Activated T-cell treated with anti-CD3 and anti-CD28 coated beads, Interleukin-2, amount 50 U/mL, for 72 hours (primary cell): Measurements from ENCODE around the gene ZPLD1. TPM values are rescaled to one million over a fixed set of nuclear protein-coding genes. Genes with fewer than 3 reads are reported as not detected.

ENCODE experiments used
- ATAC-seq, 2 donors: fragments of 150-1000 bp; cut with Tn5 transposase; replicated peaks in 1 of 2; 2 replicates each; pipeline ENCODE4 v1.10.0; 2021; ENCODE audit warnings: moderate library complexity in 2 of 2, mild to moderate bottlenecking in 1 of 2
- DNase-seq, 2 donors: peaks; one replicate each; pipeline ENCODE4 v3.0.0; 2021 to 2022; ENCODE audit warnings: mixed read lengths in 1 of 2
- H3K27ac Mint-ChIP-seq: one replicate; pipeline ENCODE4 v1.8.0; 2022; ENCODE audit warnings: mild to moderate bottlenecking, moderate library complexity, mixed read lengths
- H3K27me3 Mint-ChIP-seq: one replicate; pipeline ENCODE4 v1.8.0; 2022; ENCODE audit warnings: low read depth, mixed read lengths
- H3K36me3 Mint-ChIP-seq, 2 donors: one replicate each; pipeline ENCODE4 v1.8.0; 2022; ENCODE audit warnings: mixed read lengths in 2 of 2, mild to moderate bottlenecking in 1 of 2; ENCODE audit not compliant: insufficient read depth in 2 of 2
- H3K4me1 Mint-ChIP-seq: one replicate; pipeline ENCODE4 v1.8.0; 2022; ENCODE audit warnings: low read depth, mixed read lengths
- H3K4me3 Mint-ChIP-seq, 2 donors: one replicate each; pipeline ENCODE4 v1.8.0; 2022; ENCODE audit warnings: mild to moderate bottlenecking in 2 of 2, mixed read lengths in 2 of 2, moderate library complexity in 2 of 2
- H3K9me3 Mint-ChIP-seq, 2 donors: one replicate each; pipeline ENCODE4 v1.8.0; 2022; ENCODE audit warnings: mixed read lengths in 2 of 2
- total RNA-seq, 2 donors: library from RNA; stranded (reverse); gene quantifications; one replicate each; pipeline ENCODE4 v1.2.3, GENCODE V29; 2022

ZPLD1 gene
- total RNA-seq, 2 donors from 2014 or later, result 0.17 to 0.32 TPM

- Mint-ChIP-seq H3K27ac (no peak overlapping the region), H3K4me1 (no peaks in the 10 kb centered on the region), H3K4me3 (no peak overlapping the region), H3K9me3 (no peaks in the 10 kb centered on the region), H3K36me3 (no peaks in the 10 kb centered on the region), H3K27me3 (no peaks in the 10 kb centered on the region)
- DNase-seq, result no peak
- ATAC-seq, result no peak
Observed at GRCh38 chr3:102511639-102512038, 76.8 kb downstream of the ZPLD1 start.

GRCh38 chr3:102512734-102513504 is 78.1 kb downstream of the ZPLD1 start:
- Mint-ChIP-seq H3K9me3 (no peaks in the 10 kb centered on the region), H3K27me3 (no peaks in the 10 kb centered on the region), H3K4me1 (no peaks in the 10 kb centered on the region), H3K27ac (no peak overlapping the region), H3K4me3 (no peak overlapping the region), H3K36me3 (no peaks in the 10 kb centered on the region)
- DNase-seq (no peak), ATAC-seq (no peak)

GRCh38 chr3:102514241-102514640 is 79.4 kb downstream of the ZPLD1 start:
- H3K4me1 Mint-ChIP-seq, result no peaks in the 10 kb centered on the region
- no peak overlapping the region for H3K4me3 Mint-ChIP-seq
- ATAC-seq, result no peak
- no peak overlapping the region for H3K27ac Mint-ChIP-seq
- H3K9me3 Mint-ChIP-seq, result no peaks in the 10 kb centered on the region
- peaks cover under 1% of the 10 kb centered on the region for H3K27me3 Mint-ChIP-seq
- no peak for DNase-seq
- no peaks in the 10 kb centered on the region for H3K36me3 Mint-ChIP-seq

GRCh38 chr3:102521246-102521645 is 86.4 kb downstream of the ZPLD1 start:
- Mint-ChIP-seq H3K4me1 (no peaks in the 10 kb centered on the region), H3K9me3 (no peaks in the 10 kb centered on the region), H3K4me3 (no peak overlapping the region), H3K36me3 (no peaks in the 10 kb centered on the region), H3K27me3 (peaks cover 15% of the 10 kb centered on the region), H3K27ac (no peak overlapping the region)
- ATAC-seq, result no peak
- no peak for DNase-seq

GRCh38 chr3:102525624-102526023 is 90.8 kb downstream of the ZPLD1 start:
- no peaks in the 10 kb centered on the region for H3K36me3 Mint-ChIP-seq

GRCh38 chr3:102526865-102527264 is 92.0 kb downstream of the ZPLD1 start:
- Mint-ChIP-seq H3K27me3 (peaks cover 6% of the 10 kb centered on the region), H3K27ac (no peak overlapping the region), H3K36me3 (no peaks in the 10 kb centered on the region), H3K4me3 (no peak overlapping the region), H3K4me1 (no peaks in the 10 kb centered on the region), H3K9me3 (no peaks in the 10 kb centered on the region)
- ATAC-seq (no peak), DNase-seq (no peak)

More at GRCh38 chr3:102525624-102526023, 90.8 kb downstream of the ZPLD1 start:
- no peak for ATAC-seq
- Mint-ChIP-seq H3K9me3 (no peaks in the 10 kb centered on the region), H3K4me3 (no peak overlapping the region), H3K27ac (no peak overlapping the region), H3K4me1 (no peaks in the 10 kb centered on the region), H3K27me3 (peaks cover 6% of the 10 kb centered on the region)
- DNase-seq, result no peak

GRCh38 chr3:102528727-102529126 is 93.9 kb downstream of the ZPLD1 start:
- ATAC-seq, result no peak
- Mint-ChIP-seq H3K9me3 (no peaks in the 10 kb centered on the region), H3K4me1 (no peaks in the 10 kb centered on the region), H3K36me3 (no peaks in the 10 kb centered on the region), H3K27ac (no peak overlapping the region), H3K27me3 (peaks cover 6% of the 10 kb centered on the region), H3K4me3 (no peak overlapping the region)
- no peak for DNase-seq
